SU-DHL-6 (cell line): ENCODE measurements around the gene PKN3.

ENCODE experiments used
- CTCF ChIP-seq: fragments of 200-600 bp; sonication (generic); IDR thresholded peaks from one replicate; pipeline ENCODE4 v1.5.1; 2017; ENCODE audit warnings: antibody characterized with exemption, mild to moderate bottlenecking, low read length, moderate library complexity; ENCODE audit not compliant: insufficient read depth, poor library complexity, severe bottlenecking
- EZH2phosphoT487 ChIP-seq: fragments of 200-600 bp; sonication (generic), shearing (Covaris generic); conservative IDR thresholded peaks from 2 replicates; pipeline ENCODE4 v1.6.1; 2018; ENCODE audit warnings: mild to moderate bottlenecking, antibody characterized with exemption, low read length, moderate library complexity, mixed read lengths

- TF ChIP-seq CTCF (no peak), EZH2phosphoT487 (no peak)
These were observed 22.5 kb downstream of the PKN3 start for GRCh38 chr9:128724744-128725211.
